A549 treated with DMSO at 1 μM for 4 hours (cell line): ENCODE results near the gene CEBPB. TPM values are rescaled to one million over a fixed set of nuclear protein-coding genes. Genes with fewer than 3 reads are reported as not detected.

Source experiments
- total RNA-seq: library from RNA; stranded (reverse); fragments of 200-300 nt; extraction: Qiagen RNA extraction; gene quantifications from 5 replicates; pipeline ENCODE4 v1.2.3, GENCODE V29; 2022; ENCODE audit warnings: low read depth

Gene CEBPB
- 63.1 to 176 TPM (median 158 TPM) in 5 replicates for total RNA-seq

GRCh38 chr20:50190251-50191064 lies at the start of gene CEBPB:
Gene CEBPB, plus strand, starts transcription at chr20:50190830. Its CDS starts 204 bp downstream, at chr20:50191034.

DNA sequence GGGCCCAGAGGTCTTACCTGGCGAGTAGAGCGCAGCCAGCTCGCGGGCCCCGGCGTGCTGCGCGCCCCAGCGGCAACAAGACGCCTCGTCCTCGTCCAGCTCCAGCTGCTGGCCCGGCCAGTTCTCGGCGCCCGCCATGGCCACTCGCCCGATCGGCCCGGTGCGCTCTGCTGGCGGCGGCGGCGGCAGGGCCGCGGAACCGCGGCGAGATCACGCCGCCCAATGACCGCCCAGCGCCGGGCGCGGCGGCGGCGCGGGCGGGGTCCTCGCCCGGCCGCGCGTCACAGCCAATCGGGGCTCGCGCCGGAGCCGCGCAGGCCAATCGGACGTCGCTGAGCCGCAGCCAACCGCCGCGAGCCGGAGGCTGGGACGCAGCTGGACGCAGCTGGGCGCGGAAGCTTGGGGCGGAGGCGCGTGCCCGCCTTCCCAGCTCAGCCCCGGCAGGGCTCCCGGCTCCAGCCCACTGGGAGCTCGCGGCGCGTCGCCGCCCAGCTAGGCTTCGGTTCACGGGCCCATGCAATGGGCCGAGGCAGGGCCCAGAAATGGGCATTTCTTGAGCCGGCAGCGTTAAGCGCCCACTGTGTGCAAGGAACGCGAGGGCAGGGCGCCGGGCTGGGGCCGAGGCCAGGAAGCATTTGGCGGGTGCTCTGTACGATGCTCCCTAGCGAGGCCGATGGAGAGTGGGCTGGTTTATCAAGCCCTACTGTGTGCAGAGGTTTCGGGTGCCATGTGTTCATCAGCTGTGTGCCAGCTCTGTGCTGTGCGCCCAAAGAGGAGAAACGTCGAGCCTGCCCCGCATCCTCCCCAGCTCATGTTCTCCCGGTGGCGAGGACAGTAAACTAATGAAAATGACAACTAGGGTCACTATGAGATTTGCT lies 36.9 kb upstream of the CEBPB start, which contains the start of gene PEDS1:
TSS of gene PEDS1 (minus strand) at position 224 of the 878 bp plus-strand sequence. CDS start at position 138, 86 bp downstream.

Other genes with a start within 250 kb of the CEBPB start
- 13.6 to 19.4 TPM (median 17.3 TPM) in 5 replicates for gene SNAI1, start 207.8 kb upstream of the CEBPB start, total RNA-seq
- gene UBE2V1, start 77.7 kb upstream of the CEBPB start, total RNA-seq: 112 to 149 TPM (median 124 TPM) in 5 replicates
- gene PEDS1, start 37.1 kb upstream of the CEBPB start, total RNA-seq: 42.1 to 55.0 TPM (median 50.6 TPM) in 5 replicates